OCI-LY7 (cell line): ENCODE data around the gene SLAMF7.

ENCODE experiments used
- CTCF ChIP-seq: fragments of 200-600 bp; sonication (generic); conservative IDR thresholded peaks from 2 replicates; pipeline ENCODE4 v1.5.1; 2014; ENCODE audit warnings: mild to moderate bottlenecking, antibody characterized with exemption, low read length, moderate library complexity, mixed read lengths
- EZH2phosphoT487 ChIP-seq: fragments of 200-600 bp; sonication (generic); IDR thresholded peaks from 2 replicates; pipeline ENCODE4 v1.6.1; 2018; ENCODE audit warnings: low read depth, borderline replicate concordance, mild to moderate bottlenecking, mixed run types, antibody characterized with exemption, low read length, moderate library complexity, mixed read lengths

DNA sequence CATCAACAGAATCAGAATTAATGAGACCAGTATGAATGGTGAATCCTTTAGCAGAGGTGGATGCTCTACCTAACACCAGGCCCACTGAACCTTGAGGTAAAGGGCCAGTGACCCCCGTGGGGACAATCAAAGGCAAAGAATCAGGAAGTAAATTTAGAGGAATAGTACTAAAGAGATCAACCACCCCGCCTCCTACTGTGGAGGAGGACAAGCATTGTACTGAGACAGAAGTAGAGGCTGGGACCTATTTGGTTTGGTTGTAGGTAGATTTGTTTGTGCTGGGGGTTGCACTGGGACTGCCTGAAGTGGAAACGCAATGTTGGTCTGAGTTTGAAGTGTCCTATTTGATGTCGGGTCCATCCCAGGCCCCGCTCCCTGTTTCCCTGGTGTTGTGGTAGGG, 36.9 kb upstream of the SLAMF7 start:
- TF ChIP-seq CTCF (no peak), EZH2phosphoT487 (no peak)
